Measurements from ENCODE around the gene STXBP2.

Gene STXBP2

DNA sequence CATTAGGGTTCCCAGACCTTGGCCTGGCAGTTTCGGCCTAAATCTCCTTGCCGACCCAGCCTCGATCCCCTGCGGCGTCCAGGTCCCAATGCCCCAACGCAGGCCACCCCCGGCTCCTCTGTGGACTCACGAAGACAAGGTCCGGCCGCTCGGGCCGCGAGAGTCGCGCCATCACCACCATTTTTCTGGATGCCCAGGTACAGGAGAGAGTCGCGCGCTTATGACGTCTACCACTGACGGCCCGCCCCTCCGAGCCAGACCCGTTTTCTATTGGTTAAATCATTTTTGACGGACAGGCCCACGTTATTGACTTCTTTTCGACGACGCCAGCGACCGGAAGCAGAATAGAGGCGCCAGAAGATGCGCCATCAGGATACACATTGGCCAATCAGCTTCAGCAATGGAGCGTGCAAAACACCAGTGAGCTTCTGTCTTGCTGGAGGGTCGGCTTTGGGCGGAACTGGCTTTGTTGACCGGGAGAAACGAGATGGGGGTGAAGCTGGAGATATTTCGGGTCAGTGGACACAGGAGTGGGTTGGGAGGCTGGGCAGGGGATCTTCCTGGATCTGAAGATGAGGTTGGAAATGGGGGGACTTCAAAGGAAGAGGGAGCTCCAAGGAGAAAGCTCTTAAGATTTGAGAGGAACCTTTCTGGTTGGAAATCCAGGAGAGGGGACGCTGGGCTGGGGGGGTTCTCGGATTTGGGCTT lies 7.4 kb upstream of the STXBP2 start, which contains the start of the genes PET100 and XAB2 (continued):
- no peak for TF ChIP-seq EGR2 (tag by site-specific recombination; IDR thresholded peaks at IDR 0.05; ENCODE audit: low read depth)
- TF ChIP-seq, protein P1, sequence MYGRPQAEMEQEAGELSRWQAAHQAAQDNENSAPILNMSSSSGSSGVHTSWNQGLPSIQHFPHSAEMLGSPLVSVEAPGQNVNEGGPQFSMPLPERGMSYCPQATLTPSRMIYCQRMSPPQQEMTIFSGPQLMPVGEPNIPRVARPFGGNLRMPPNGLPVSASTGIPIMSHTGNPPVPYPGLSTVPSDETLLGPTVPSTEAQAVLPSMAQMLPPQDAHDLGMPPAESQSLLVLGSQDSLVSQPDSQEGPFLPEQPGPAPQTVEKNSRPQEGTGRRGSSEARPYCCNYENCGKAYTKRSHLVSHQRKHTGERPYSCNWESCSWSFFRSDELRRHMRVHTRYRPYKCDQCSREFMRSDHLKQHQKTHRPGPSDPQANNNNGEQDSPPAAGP (tag by site-specific recombination; IDR thresholded peaks at IDR 0.05) = peak; percentile 11; the same call in 1 of the 2 replicates
- TF ChIP-seq ZNF140 (tag by site-specific recombination; IDR thresholded peaks at IDR 0.05) = no peak
- TF ChIP-seq, protein P2, sequence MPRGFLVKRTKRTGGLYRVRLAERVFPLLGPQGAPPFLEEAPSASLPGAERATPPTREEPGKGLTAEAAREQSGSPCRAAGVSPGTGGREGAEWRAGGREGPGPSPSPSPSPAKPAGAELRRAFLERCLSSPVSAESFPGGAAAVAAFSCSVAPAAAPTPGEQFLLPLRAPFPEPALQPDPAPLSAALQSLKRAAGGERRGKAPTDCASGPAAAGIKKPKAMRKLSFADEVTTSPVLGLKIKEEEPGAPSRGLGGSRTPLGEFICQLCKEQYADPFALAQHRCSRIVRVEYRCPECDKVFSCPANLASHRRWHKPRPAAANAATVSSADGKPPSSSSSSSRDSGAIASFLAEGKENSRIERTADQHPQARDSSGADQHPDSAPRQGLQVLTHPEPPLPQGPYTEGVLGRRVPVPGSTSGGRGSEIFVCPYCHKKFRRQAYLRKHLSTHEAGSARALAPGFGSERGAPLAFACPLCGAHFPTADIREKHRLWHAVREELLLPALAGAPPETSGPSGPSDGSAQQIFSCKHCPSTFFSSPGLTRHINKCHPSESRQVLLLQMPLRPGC (tag by site-specific recombination; IDR thresholded peaks at IDR 0.05) = no peak; the same call in 1 of the 2 replicates
- TF ChIP-seq, protein P3, sequence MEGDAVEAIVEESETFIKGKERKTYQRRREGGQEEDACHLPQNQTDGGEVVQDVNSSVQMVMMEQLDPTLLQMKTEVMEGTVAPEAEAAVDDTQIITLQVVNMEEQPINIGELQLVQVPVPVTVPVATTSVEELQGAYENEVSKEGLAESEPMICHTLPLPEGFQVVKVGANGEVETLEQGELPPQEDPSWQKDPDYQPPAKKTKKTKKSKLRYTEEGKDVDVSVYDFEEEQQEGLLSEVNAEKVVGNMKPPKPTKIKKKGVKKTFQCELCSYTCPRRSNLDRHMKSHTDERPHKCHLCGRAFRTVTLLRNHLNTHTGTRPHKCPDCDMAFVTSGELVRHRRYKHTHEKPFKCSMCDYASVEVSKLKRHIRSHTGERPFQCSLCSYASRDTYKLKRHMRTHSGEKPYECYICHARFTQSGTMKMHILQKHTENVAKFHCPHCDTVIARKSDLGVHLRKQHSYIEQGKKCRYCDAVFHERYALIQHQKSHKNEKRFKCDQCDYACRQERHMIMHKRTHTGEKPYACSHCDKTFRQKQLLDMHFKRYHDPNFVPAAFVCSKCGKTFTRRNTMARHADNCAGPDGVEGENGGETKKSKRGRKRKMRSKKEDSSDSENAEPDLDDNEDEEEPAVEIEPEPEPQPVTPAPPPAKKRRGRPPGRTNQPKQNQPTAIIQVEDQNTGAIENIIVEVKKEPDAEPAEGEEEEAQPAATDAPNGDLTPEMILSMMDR (tag by site-specific recombination; IDR thresholded peaks at IDR 0.05) = no peak
- TF ChIP-seq, protein P4, sequence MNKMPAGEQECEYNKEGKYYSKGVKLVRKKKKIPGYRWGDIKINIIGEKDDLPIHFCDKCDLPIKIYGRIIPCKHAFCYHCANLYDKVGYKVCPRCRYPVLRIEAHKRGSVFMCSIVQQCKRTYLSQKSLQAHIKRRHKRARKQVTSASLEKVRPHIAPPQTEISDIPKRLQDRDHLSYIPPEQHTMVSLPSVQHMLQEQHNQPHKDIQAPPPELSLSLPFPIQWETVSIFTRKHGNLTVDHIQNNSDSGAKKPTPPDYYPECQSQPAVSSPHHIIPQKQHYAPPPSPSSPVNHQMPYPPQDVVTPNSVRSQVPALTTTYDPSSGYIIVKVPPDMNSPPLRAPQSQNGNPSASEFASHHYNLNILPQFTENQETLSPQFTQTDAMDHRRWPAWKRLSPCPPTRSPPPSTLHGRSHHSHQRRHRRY (tag by site-specific recombination; IDR thresholded peaks at IDR 0.05) = no peak
- TF ChIP-seq ZNF521 (tag by site-specific recombination; IDR thresholded peaks at IDR 0.05) = no peak
- TF ChIP-seq ZNF768 (tag by site-specific recombination; IDR thresholded peaks at IDR 0.05) = no peak
- TF ChIP-seq, protein P5, sequence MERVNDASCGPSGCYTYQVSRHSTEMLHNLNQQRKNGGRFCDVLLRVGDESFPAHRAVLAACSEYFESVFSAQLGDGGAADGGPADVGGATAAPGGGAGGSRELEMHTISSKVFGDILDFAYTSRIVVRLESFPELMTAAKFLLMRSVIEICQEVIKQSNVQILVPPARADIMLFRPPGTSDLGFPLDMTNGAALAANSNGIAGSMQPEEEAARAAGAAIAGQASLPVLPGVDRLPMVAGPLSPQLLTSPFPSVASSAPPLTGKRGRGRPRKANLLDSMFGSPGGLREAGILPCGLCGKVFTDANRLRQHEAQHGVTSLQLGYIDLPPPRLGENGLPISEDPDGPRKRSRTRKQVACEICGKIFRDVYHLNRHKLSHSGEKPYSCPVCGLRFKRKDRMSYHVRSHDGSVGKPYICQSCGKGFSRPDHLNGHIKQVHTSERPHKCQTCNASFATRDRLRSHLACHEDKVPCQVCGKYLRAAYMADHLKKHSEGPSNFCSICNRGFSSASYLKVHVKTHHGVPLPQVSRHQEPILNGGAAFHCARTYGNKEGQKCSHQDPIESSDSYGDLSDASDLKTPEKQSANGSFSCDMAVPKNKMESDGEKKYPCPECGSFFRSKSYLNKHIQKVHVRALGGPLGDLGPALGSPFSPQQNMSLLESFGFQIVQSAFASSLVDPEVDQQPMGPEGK (tag by site-specific recombination; IDR thresholded peaks at IDR 0.05) = peak; percentile 65; the same call in 1 of the 2 replicates
- TF ChIP-seq ZNF311 (tag by site-specific recombination; IDR thresholded peaks at IDR 0.05; ENCODE audit: borderline replicate concordance) = no peak
- no peak for TF ChIP-seq GLI4 (tag by site-specific recombination; IDR thresholded peaks at IDR 0.05)
- TF ChIP-seq ZNF660 (tag by site-specific recombination; IDR thresholded peaks at IDR 0.05) = peak; percentile 45; the same call in 1 of the 2 replicates
- TF ChIP-seq ZNF776 (tag by site-specific recombination; IDR thresholded peaks at IDR 0.05; ENCODE audit: borderline replicate concordance) = no peak
- peak; percentile 89 for TF ChIP-seq ZNF629 (tag by site-specific recombination; IDR thresholded peaks at IDR 0.05)
- TF ChIP-seq ZNF501 (tag by site-specific recombination; IDR thresholded peaks at IDR 0.05) = no peak
- TF ChIP-seq, protein P6, sequence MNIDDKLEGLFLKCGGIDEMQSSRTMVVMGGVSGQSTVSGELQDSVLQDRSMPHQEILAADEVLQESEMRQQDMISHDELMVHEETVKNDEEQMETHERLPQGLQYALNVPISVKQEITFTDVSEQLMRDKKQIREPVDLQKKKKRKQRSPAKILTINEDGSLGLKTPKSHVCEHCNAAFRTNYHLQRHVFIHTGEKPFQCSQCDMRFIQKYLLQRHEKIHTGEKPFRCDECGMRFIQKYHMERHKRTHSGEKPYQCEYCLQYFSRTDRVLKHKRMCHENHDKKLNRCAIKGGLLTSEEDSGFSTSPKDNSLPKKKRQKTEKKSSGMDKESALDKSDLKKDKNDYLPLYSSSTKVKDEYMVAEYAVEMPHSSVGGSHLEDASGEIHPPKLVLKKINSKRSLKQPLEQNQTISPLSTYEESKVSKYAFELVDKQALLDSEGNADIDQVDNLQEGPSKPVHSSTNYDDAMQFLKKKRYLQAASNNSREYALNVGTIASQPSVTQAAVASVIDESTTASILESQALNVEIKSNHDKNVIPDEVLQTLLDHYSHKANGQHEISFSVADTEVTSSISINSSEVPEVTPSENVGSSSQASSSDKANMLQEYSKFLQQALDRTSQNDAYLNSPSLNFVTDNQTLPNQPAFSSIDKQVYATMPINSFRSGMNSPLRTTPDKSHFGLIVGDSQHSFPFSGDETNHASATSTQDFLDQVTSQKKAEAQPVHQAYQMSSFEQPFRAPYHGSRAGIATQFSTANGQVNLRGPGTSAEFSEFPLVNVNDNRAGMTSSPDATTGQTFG (tag by site-specific recombination; IDR thresholded peaks at IDR 0.05; ENCODE audit: borderline replicate concordance) = no peak
- TF ChIP-seq ZNF514 (tag by site-specific recombination; IDR thresholded peaks at IDR 0.05) = no peak
- TF ChIP-seq, protein P7, sequence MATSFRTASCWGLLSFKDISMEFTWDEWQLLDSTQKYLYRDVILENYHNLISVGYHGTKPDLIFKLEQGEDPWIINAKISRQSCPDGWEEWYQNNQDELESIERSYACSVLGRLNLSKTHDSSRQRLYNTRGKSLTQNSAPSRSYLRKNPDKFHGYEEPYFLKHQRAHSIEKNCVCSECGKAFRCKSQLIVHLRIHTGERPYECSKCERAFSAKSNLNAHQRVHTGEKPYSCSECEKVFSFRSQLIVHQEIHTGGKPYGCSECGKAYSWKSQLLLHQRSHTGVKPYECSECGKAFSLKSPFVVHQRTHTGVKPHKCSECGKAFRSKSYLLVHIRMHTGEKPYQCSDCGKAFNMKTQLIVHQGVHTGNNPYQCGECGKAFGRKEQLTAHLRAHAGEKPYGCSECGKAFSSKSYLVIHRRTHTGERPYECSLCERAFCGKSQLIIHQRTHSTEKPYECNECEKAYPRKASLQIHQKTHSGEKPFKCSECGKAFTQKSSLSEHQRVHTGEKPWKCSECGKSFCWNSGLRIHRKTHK (tag by site-specific recombination; IDR thresholded peaks at IDR 0.05) = no peak
- TF ChIP-seq ZNF670 (tag by site-specific recombination; IDR thresholded peaks at IDR 0.05; ENCODE audit: low read depth) = no peak
- TF ChIP-seq ZIC2 (tag by site-specific recombination; IDR thresholded peaks at IDR 0.05) = no peak
- TF ChIP-seq, protein P8, sequence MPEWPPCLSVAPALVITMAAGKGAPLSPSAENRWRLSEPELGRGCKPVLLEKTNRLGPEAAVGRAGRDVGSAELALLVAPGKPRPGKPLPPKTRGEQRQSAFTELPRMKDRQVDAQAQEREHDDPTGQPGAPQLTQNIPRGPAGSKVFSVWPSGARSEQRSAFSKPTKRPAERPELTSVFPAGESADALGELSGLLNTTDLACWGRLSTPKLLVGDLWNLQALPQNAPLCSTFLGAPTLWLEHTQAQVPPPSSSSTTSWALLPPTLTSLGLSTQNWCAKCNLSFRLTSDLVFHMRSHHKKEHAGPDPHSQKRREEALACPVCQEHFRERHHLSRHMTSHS (tag by site-specific recombination; IDR thresholded peaks at IDR 0.05) = no peak
- TF ChIP-seq SP7 (tag by site-specific recombination; IDR thresholded peaks at IDR 0.05) = peak; percentile 60; the same call in 1 of the 2 replicates
- no peak for TF ChIP-seq SCRT1 (tag by site-specific recombination; IDR thresholded peaks at IDR 0.05; ENCODE audit: borderline replicate concordance)
- TF ChIP-seq ZNF561 (tag by site-specific recombination; IDR thresholded peaks at IDR 0.05; ENCODE audit: borderline replicate concordance) = no peak
- 0 out of 2 replicates have a peak, but pooled peaks have one; percentile 42 for TF ChIP-seq KLF1 (tag by site-specific recombination; IDR thresholded peaks at IDR 0.05)
- no peak for TF ChIP-seq ZNF654 (tag by site-specific recombination; IDR thresholded peaks at IDR 0.05; ENCODE audit: low read depth)
- TF ChIP-seq ZNF792 (tag by site-specific recombination; IDR thresholded peaks at IDR 0.05) = no peak
